OCI-LY7 (cell line): ENCODE results near the gene TNPO1. TPM values are rescaled to one million over a fixed set of nuclear protein-coding genes. Genes with fewer than 3 reads are reported as not detected.

Experiments
- BruUV-seq: library from RNA; stranded (reverse); fragments of 400-500 nt; replicated peaks from 2 replicates; lab custom pipeline; 2021; lab: Mats Ljungman, UMichigan
- CTCF ChIA-PET: fragments of 300-600 bp; sonication (Branson Sonifier 250); formaldehyde crosslinking; loops from one replicate; lab custom pipeline; 2022; ENCODE audit warnings: antibody characterized with exemption; ENCODE audit not compliant: unreplicated experiment; lab: Charles Lee
- POLR2A ChIA-PET: fragments of 300-600 bp; sonication (Branson Sonifier 250); formaldehyde crosslinking; loops from one replicate; lab custom pipeline; 2022; ENCODE audit warnings: antibody characterized with exemption; lab: Charles Lee
- DNase-seq: peaks from one replicate; pipeline ENCODE4 v3.0.0-alpha.2; 2015; ENCODE audit warnings: low spot score
- H2AFZ ChIP-seq: fragments of 200-600 bp; sonication (generic), shearing (Covaris generic); 2 replicates; pipeline ENCODE4 v1.6.1; 2014; ENCODE audit warnings: mild to moderate bottlenecking, antibody characterized with exemption, low read length, moderate library complexity
- H3K27ac ChIP-seq: fragments of 200-600 bp; sonication (generic); 2 replicates; pipeline ENCODE4 v1.5.1; 2014; ENCODE audit warnings: mixed run types, low read depth, mild to moderate bottlenecking, moderate library complexity, low read length, inconsistent platforms; ENCODE audit not compliant: poor library complexity, severe bottlenecking
- H3K36me3 ChIP-seq: fragments of 200-600 bp; sonication (generic); 2 replicates; pipeline ENCODE4 v1.6.1; 2014; ENCODE audit warnings: mild to moderate bottlenecking, antibody characterized with exemption, low read length, moderate library complexity, mixed read lengths; ENCODE audit not compliant: insufficient read depth
- H3K4me1 ChIP-seq: fragments of 200-600 bp; sonication (generic); 2 replicates; pipeline ENCODE4 v1.5.1; 2014; ENCODE audit warnings: mild to moderate bottlenecking, low read length; ENCODE audit not compliant: insufficient read depth, poor library complexity, severe bottlenecking
- H3K4me2 ChIP-seq: fragments of 200-600 bp; sonication (generic); 2 replicates; pipeline ENCODE4 v1.6.1; 2014; ENCODE audit warnings: mild to moderate bottlenecking, low read length
- H3K4me3 ChIP-seq: fragments of 200-600 bp; sonication (generic); 2 replicates; pipeline ENCODE4 v1.5.1; 2014; ENCODE audit warnings: mild to moderate bottlenecking, low read depth, low read length; ENCODE audit not compliant: poor library complexity, severe bottlenecking
- H3K79me2 ChIP-seq: fragments of 200-600 bp; sonication (generic); 2 replicates; pipeline ENCODE4 v1.6.1; 2016; ENCODE audit warnings: low read depth, mild to moderate bottlenecking, low read length, moderate library complexity, mixed read lengths; ENCODE audit not compliant: insufficient read depth
- H3K9me2 ChIP-seq: fragments of 200-600 bp; sonication (generic); 2 replicates; pipeline ENCODE4 v1.6.1; 2016; ENCODE audit warnings: mild to moderate bottlenecking, low read length, mixed read lengths; ENCODE audit not compliant: insufficient read depth
- H3K9me3 ChIP-seq: fragments of 200-600 bp; sonication (generic); 2 replicates; pipeline ENCODE4 v1.6.1; 2014; ENCODE audit warnings: mild to moderate bottlenecking, mixed run types, low read length, mixed read lengths
- H4K20me1 ChIP-seq: fragments of 200-600 bp; sonication (generic); 2 replicates; pipeline ENCODE4 v1.6.1; 2014; ENCODE audit warnings: mild to moderate bottlenecking, antibody characterized with exemption, low read length, moderate library complexity, mixed read lengths; ENCODE audit not compliant: insufficient read depth
- CTCF ChIP-seq: fragments of 200-600 bp; sonication (generic); conservative IDR thresholded peaks from 2 replicates; pipeline ENCODE4 v1.5.1; 2014; ENCODE audit warnings: mild to moderate bottlenecking, antibody characterized with exemption, low read length, moderate library complexity, mixed read lengths
- EZH2phosphoT487 ChIP-seq: fragments of 200-600 bp; sonication (generic); IDR thresholded peaks from 2 replicates; pipeline ENCODE4 v1.6.1; 2018; ENCODE audit warnings: low read depth, borderline replicate concordance, mild to moderate bottlenecking, mixed run types, antibody characterized with exemption, low read length, moderate library complexity, mixed read lengths
- intact Hi-C: fragments of 100-400 bp; cut with micrococcal nuclease; formaldehyde crosslinking; loops from one replicate; pipeline ENCODE4 v1.10.0; 2022; ENCODE audit not compliant: unreplicated experiment
- total RNA-seq, 2 experiments: library from RNA; depleted of rRNA in 1 of 2; stranded (reverse); fragments of >200 nt in 1 of 2; shearing (Covaris generic) in 1 of 2; gene quantifications; 2 replicates each; pipeline ENCODE4 v1.2.3, GENCODE V29; 2014 to 2022

The TNPO1 gene
- total RNA-seq, 2 experiments from 2014 or later, result 95.2 to 132 TPM

GRCh38 chr5:72845889-72846288 lies 29.4 kb downstream of the TNPO1 start:
- no peak for DNase-seq
- peaks cover 48% of the 10 kb centered on the region for H3K79me2 ChIP-seq
- H3K4me2 ChIP-seq, result no peak overlapping the region
- H2AFZ ChIP-seq, result no peak overlapping the region
- peaks cover 16% of the 10 kb centered on the region for H4K20me1 ChIP-seq
- TF ChIP-seq CTCF (no peak), EZH2phosphoT487 (no peak)
- H3K4me1 ChIP-seq, result peaks cover 19% of the 10 kb centered on the region
- intact Hi-C loops, result loop anchor here (5.0 kb wide), 1 partner anchor 539 kb away; no protein-coding TSS in a partner anchor
- ChIA-PET POLR2A (interaction anchor here (0.6 to 2.4 kb wide), 2 partner anchors 28 to 35 kb away, joined by 8 to 9 read pairs; no protein-coding TSS in a partner anchor), CTCF (no interaction called here)
- H3K36me3 ChIP-seq, result peaks cover 24% of the 10 kb centered on the region
- no peak overlapping the region for H3K4me3 ChIP-seq
- H3K9me2 ChIP-seq, result no peaks in the 10 kb centered on the region
- H3K27ac ChIP-seq, result no peak overlapping the region
- BruUV-seq, result no TSS peak
- H3K9me3 ChIP-seq, result no peaks in the 10 kb centered on the region

- intact Hi-C loops, result loop anchor here (5.0 kb wide), 1 partner anchor 539 kb away; no protein-coding TSS in a partner anchor
- H3K79me2 ChIP-seq, result peaks cover 54% of the 10 kb centered on the region
- H4K20me1 ChIP-seq, result peaks cover 22% of the 10 kb centered on the region
- H3K36me3 ChIP-seq, result peaks cover 30% of the 10 kb centered on the region
- DNase-seq, result no peak
- no peak overlapping the region for H3K4me3 ChIP-seq
- CTCF ChIA-PET, result no interaction called here
- peaks cover 25% of the 10 kb centered on the region for H3K4me1 ChIP-seq
- no peak overlapping the region for H3K27ac ChIP-seq
- H3K9me3 ChIP-seq, result no peaks in the 10 kb centered on the region
- no peak for TF ChIP-seq CTCF
- TF ChIP-seq EZH2phosphoT487, result no peak
- no TSS peak for BruUV-seq
- POLR2A ChIA-PET, result interaction anchor here (0.6 to 1.3 kb wide), 3 partner anchors 8 to 527 kb away, joined by 3 to 9 read pairs (median 4); no protein-coding TSS in a partner anchor
- no peaks in the 10 kb centered on the region for H3K9me2 ChIP-seq
- no peak overlapping the region for H2AFZ ChIP-seq
- H3K4me2 ChIP-seq, result no peak overlapping the region
These were observed 30.0 kb downstream of the TNPO1 start for GRCh38 chr5:72846483-72846882.

DNA sequence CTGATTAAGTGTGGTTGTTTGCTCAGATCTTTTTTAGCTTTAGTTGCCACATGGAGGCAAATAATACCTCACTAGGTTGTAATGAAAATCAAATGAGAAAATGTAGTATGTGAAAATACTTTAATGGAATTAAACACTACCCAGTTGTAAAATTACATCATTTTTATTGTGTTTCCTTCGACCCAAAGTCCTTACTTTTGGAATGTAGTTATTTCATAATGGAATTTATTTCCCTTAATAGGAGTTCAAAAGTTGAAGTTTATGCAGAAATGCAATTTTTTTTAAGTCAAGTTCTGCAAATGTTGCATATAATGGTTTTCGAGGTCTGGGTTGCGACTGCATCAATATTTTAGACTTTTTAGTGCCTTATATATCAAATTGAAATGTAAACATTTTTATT lies 31.0 kb downstream of the TNPO1 start:
- DNase-seq, result no peak
- Histone ChIP-seq H3K4me2 (peak overlapping the region; percentile 75), H4K20me1 (peaks cover 26% of the 10 kb centered on the region), H2AFZ (no peak overlapping the region; the same call in 1 of the 2 replicates), H3K79me2 (peaks cover 63% of the 10 kb centered on the region), H3K27ac (peak overlapping the region; percentile 93), H3K9me3 (no peaks in the 10 kb centered on the region), H3K4me3 (peak overlapping the region; percentile 99), H3K9me2 (no peaks in the 10 kb centered on the region), H3K36me3 (peaks cover 39% of the 10 kb centered on the region), H3K4me1 (peaks cover 35% of the 10 kb centered on the region)
- no peak for TF ChIP-seq CTCF
- no peak for TF ChIP-seq EZH2phosphoT487
- intact Hi-C loops, result loop anchor here (5.0 kb wide), 1 partner anchor 540 kb away; no protein-coding TSS in a partner anchor
- ChIA-PET CTCF (no interaction called here), POLR2A (interaction anchor here (0.7 to 1.3 kb wide), 6 partner anchors 9 to 33 kb away, joined by 3 to 9 read pairs (median 4); no protein-coding TSS in a partner anchor)
- TSS peak; percentile 79 for BruUV-seq
